GM23338 (cell line): ENCODE data around the gene AP2B1. TPM values are rescaled to one million over a fixed set of nuclear protein-coding genes. Genes with fewer than 3 reads are reported as not detected.

Experiments used
- CTCF ChIP-seq, 2 experiments: fragments of 200-600 bp in 1 of 2; sonication (generic) in 1 of 2; conservative IDR thresholded peaks; 2 replicates each; pipeline versions ENCODE4 v1.5.1 to v1.6.1; 2016 to 2017; ENCODE audit warnings: antibody characterized with exemption in 2 of 2, low read depth in 2 of 2, mild to moderate bottlenecking in 2 of 2, moderate library complexity in 1 of 2
- ETS1 ChIP-seq: IDR thresholded peaks from 2 replicates; pipeline ENCODE4 v1.6.1; 2016; ENCODE audit warnings: antibody characterized with exemption
- EZH2phosphoT487 ChIP-seq: fragments of 200-600 bp; sonication (generic); IDR thresholded peaks from one replicate; pipeline ENCODE4 v1.8.1; 2018; ENCODE audit warnings: antibody characterized with exemption; ENCODE audit not compliant: unreplicated experiment
- JUNB ChIP-seq: IDR thresholded peaks from one replicate; pipeline ENCODE4 v1.6.1; 2016; ENCODE audit warnings: antibody characterized with exemption; ENCODE audit not compliant: unreplicated experiment
- POLR2AphosphoS5 ChIP-seq: IDR thresholded peaks from 2 replicates; pipeline ENCODE4 v1.6.1; 2016; ENCODE audit warnings: antibody characterized with exemption, low read depth
- STAT1 ChIP-seq: IDR thresholded peaks from one replicate; pipeline ENCODE4 v1.6.1; 2016; ENCODE audit warnings: antibody characterized with exemption; ENCODE audit not compliant: unreplicated experiment
- ZNF114 ChIP-seq: fragments of 250-450 bp; sonication (Bioruptor Pico); IDR thresholded peaks from 2 replicates; pipeline ENCODE4 v1.5.0; 2020; ENCODE audit warnings: mild to moderate bottlenecking, moderate library complexity
- ZNF331 ChIP-seq: fragments of 250-450 bp; sonication (Bioruptor Pico); IDR thresholded peaks from 2 replicates; pipeline ENCODE4 v1.5.0; 2020; ENCODE audit warnings: low read depth, mild to moderate bottlenecking, moderate library complexity
- ZNF462 ChIP-seq: fragments of 250-450 bp; sonication (Bioruptor Pico); IDR thresholded peaks from 2 replicates; pipeline ENCODE4 v1.5.0; 2020; ENCODE audit warnings: mild to moderate bottlenecking, moderate library complexity
- polyA plus RNA-seq: library from polyadenylated mRNA; unstranded; fragments of >200 nt; fragmentation: Nextera tagmentation; extraction: Ambion mirVana; gene quantifications from 2 replicates; pipeline ENCODE4 v1.2.1, GENCODE V29; 2016
- total RNA-seq: library from RNA; depleted of rRNA; stranded (reverse); fragments of >200 nt; shearing (Covaris generic); gene quantifications from 2 replicates; pipeline ENCODE4 v1.2.3, GENCODE V29; 2014
- TF ChIP-seq, protein P1 (sequence below): IDR thresholded peaks from one replicate; pipeline ENCODE4 v1.6.1; 2018; ENCODE audit warnings: antibody characterized with exemption; ENCODE audit not compliant: unreplicated experiment

AP2B1 gene
- total and polyA plus RNA-seq, 2 experiments from 2014 or later = 89.7 to 144 TPM

DNA sequence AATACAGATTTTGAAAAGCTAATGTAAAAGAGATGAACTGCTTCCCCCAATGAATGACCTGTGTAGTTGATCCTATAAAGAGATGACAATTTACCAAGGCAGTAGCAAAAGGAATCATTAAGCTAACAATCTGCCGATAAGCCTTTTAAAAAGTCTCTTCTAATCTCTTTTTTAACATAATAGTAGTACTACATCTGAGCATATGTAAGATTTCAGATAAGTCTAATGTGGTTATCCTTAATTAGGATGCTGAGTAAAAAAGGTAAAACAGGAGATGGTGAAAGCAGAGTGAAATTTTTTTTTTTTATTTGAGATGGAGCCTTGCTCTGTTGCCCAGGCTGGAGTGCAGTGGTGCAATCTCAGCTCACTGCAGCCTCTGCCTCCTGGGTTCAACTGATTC, 118.1 kb downstream of the AP2B1 start (continued):
- TF ChIP-seq ZNF462 (no peak), ZNF331 (CRISPR knock-in tag) (no peak), ETS1 (no peak), POLR2AphosphoS5 (no peak), STAT1 (no peak), CTCF (conservative IDR thresholded peaks at IDR 0.05; ENCODE audit: low read depth in 2 of 2) (no peak), JUNB (no peak), EZH2phosphoT487 (no peak), ZNF114 (CRISPR knock-in tag) (no peak)
- TF ChIP-seq, protein P1, sequence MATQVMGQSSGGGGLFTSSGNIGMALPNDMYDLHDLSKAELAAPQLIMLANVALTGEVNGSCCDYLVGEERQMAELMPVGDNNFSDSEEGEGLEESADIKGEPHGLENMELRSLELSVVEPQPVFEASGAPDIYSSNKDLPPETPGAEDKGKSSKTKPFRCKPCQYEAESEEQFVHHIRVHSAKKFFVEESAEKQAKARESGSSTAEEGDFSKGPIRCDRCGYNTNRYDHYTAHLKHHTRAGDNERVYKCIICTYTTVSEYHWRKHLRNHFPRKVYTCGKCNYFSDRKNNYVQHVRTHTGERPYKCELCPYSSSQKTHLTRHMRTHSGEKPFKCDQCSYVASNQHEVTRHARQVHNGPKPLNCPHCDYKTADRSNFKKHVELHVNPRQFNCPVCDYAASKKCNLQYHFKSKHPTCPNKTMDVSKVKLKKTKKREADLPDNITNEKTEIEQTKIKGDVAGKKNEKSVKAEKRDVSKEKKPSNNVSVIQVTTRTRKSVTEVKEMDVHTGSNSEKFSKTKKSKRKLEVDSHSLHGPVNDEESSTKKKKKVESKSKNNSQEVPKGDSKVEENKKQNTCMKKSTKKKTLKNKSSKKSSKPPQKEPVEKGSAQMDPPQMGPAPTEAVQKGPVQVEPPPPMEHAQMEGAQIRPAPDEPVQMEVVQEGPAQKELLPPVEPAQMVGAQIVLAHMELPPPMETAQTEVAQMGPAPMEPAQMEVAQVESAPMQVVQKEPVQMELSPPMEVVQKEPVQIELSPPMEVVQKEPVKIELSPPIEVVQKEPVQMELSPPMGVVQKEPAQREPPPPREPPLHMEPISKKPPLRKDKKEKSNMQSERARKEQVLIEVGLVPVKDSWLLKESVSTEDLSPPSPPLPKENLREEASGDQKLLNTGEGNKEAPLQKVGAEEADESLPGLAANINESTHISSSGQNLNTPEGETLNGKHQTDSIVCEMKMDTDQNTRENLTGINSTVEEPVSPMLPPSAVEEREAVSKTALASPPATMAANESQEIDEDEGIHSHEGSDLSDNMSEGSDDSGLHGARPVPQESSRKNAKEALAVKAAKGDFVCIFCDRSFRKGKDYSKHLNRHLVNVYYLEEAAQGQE = no peak
